Endothelial cell of umbilical vein (primary cell): ENCODE results near the gene GLIS2. TPM values are rescaled to one million over a fixed set of nuclear protein-coding genes. Genes with fewer than 3 reads are reported as not detected.

Source experiments
- BruUV-seq: library from RNA; stranded (reverse); fragments of 400-500 nt; replicated peaks from 2 replicates; lab custom pipeline; 2021; lab: Mats Ljungman, UMichigan
- CTCF ChIA-PET: fragments of 300-600, 350-600 bp; sonication (Branson Sonifier 250); formaldehyde crosslinking; loops from one replicate; lab custom pipeline; 2021; ENCODE audit warnings: antibody characterized with exemption, inconsistent platforms; lab: Charles Lee
- POLR2A ChIA-PET: fragments of 300-600, 350-600 bp; sonication (Branson Sonifier 250); formaldehyde crosslinking; loops from one replicate; lab custom pipeline; 2021; ENCODE audit warnings: antibody characterized with exemption, inconsistent platforms; lab: Charles Lee
- DNase-seq: peaks from one replicate; pipeline ENCODE4 v3.0.0-alpha.2; 2011; ENCODE audit warnings: low read depth, low spot score
- FAIRE-seq: peaks from 2 replicates; lab custom pipeline; 2011; peaks lifted over from hg19 to GRCh38; lab: Jason Lieb, UNC
- H2AFZ ChIP-seq: 2 replicates; pipeline ENCODE4 v1.6.0; 2012; ENCODE audit warnings: low read depth, low read length, control low read depth, inconsistent platforms
- H3K27ac ChIP-seq: 2 replicates; pipeline ENCODE4 v1.5.1; 2011; ENCODE audit warnings: low read depth, mild to moderate bottlenecking, control low read depth, low read length, moderate library complexity; ENCODE audit not compliant: insufficient read depth
- H3K27me3 ChIP-seq, 2 experiments: 2 replicates each; pipeline versions ENCODE4 v1.6.0 to v1.6.1; 2011; ENCODE audit warnings: low read length in 2 of 2, mixed read lengths in 1 of 2; ENCODE audit not compliant: control insufficient read depth in 2 of 2, insufficient read depth in 2 of 2
- H3K36me3 ChIP-seq, 2 experiments: 2 replicates in 1 of 2; 3 replicates in 1 of 2; pipeline ENCODE4 v1.5.1; 2011; ENCODE audit warnings: low read length in 2 of 2, mild to moderate bottlenecking in 1 of 2, moderate library complexity in 1 of 2; ENCODE audit not compliant: control insufficient read depth in 2 of 2, insufficient read depth in 2 of 2; ENCODE audit errors: extremely low read depth in 1 of 2
- H3K4me1 ChIP-seq: 3 replicates; pipeline ENCODE4 v1.5.1; 2011; ENCODE audit warnings: mild to moderate bottlenecking, low read length; ENCODE audit not compliant: control insufficient read depth, insufficient read depth; ENCODE audit errors: extremely low read depth
- H3K4me2 ChIP-seq: 2 replicates; pipeline ENCODE4 v1.6.1; 2011; ENCODE audit warnings: low read length, control low read depth, mixed read lengths; ENCODE audit not compliant: insufficient read depth
- H3K4me3 ChIP-seq, 3 experiments: fragments of 200-600 bp in 1 of 3; sonication (generic), shearing (Covaris generic) in 1 of 3; replicated peaks in 1 of 3; 2 replicates each; pipeline ENCODE4 v1.5.1; 2011 to 2016; ENCODE audit warnings: control low read depth in 3 of 3, low read length in 3 of 3, mild to moderate bottlenecking in 2 of 3, inconsistent platforms in 1 of 3, low read depth in 1 of 3, moderate library complexity in 1 of 3; ENCODE audit not compliant: insufficient read depth in 1 of 3
- H3K79me2 ChIP-seq: 2 replicates; pipeline ENCODE4 v1.6.0; 2012; ENCODE audit warnings: low read length, inconsistent platforms; ENCODE audit not compliant: control insufficient read depth, insufficient read depth
- H3K9ac ChIP-seq: replicated peaks from 2 replicates; pipeline ENCODE3; 2011; ENCODE audit warnings: low read length, control low read depth; ENCODE audit not compliant: insufficient read depth; ENCODE audit errors: extremely low read depth
- H3K9me1 ChIP-seq: replicated peaks from 3 replicates; pipeline ENCODE4 v1.6.0; 2011; ENCODE audit warnings: mild to moderate bottlenecking, low read length; ENCODE audit not compliant: control insufficient read depth, insufficient read depth; ENCODE audit errors: extremely low read depth
- H3K9me3 ChIP-seq: replicated peaks from 2 replicates; pipeline ENCODE4 v1.5.1; 2012; ENCODE audit warnings: low read length, inconsistent platforms; ENCODE audit not compliant: control insufficient read depth, insufficient read depth
- H4K20me1 ChIP-seq: replicated peaks from 2 replicates; pipeline ENCODE3; 2011; ENCODE audit warnings: mild to moderate bottlenecking, low read length; ENCODE audit not compliant: control insufficient read depth, insufficient read depth; ENCODE audit errors: extremely low read depth
- EZH2 ChIP-seq: IDR thresholded peaks from 2 replicates; pipeline ENCODE4 v1.6.1; 2012; ENCODE audit warnings: borderline replicate concordance, low read depth, mild to moderate bottlenecking, moderate library complexity, low read length, inconsistent platforms; ENCODE audit not compliant: severe bottlenecking
- FOS ChIP-seq: IDR thresholded peaks from 2 replicates; pipeline ENCODE4 v1.6.1; 2011; ENCODE audit warnings: mild to moderate bottlenecking, low read length, moderate library complexity, borderline replicate concordance; ENCODE audit not compliant: insufficient read depth
- GATA2 ChIP-seq: IDR thresholded peaks from 2 replicates; pipeline ENCODE4 v1.7.0; 2011; ENCODE audit warnings: low read depth, mild to moderate bottlenecking, moderate library complexity, mixed read lengths, low read length; ENCODE audit not compliant: insufficient read length, insufficient read depth
- JUN ChIP-seq: IDR thresholded peaks from 2 replicates; pipeline ENCODE4 v1.6.1; 2011; ENCODE audit warnings: borderline replicate concordance, low read depth; ENCODE audit not compliant: insufficient read length, insufficient read depth
- MYC ChIP-seq: IDR thresholded peaks from one replicate; pipeline ENCODE4 v1.6.1; 2011; ENCODE audit warnings: mild to moderate bottlenecking, low read depth, low read length
- POLR2A ChIP-seq: IDR thresholded peaks from 2 replicates; pipeline ENCODE4 v1.6.1; 2012; ENCODE audit warnings: low read depth, mild to moderate bottlenecking, control low read depth, low read length
- POLR2AphosphoS5 ChIP-seq: IDR thresholded peaks from 2 replicates; pipeline ENCODE4 v1.6.1; 2012; ENCODE audit warnings: low read depth, mild to moderate bottlenecking, control low read depth, low read length, moderate library complexity; ENCODE audit not compliant: insufficient read depth
- dilution Hi-C: fragments of 300-500 bp; cut with MboI; formaldehyde crosslinking; loops from one replicate; pipeline ENCODE4 v1.15.0; 2019; ENCODE audit warnings: low sequenced_read_pairs; ENCODE audit not compliant: extremely low pct_ligation_motif_present
- intact Hi-C: fragments of 100-400 bp; cut with micrococcal nuclease; formaldehyde crosslinking; loops from one replicate; pipeline ENCODE4 v1.10.0; 2022
- polyA plus RNA-seq, 4 experiments: library from polyadenylated mRNA; depleted of rRNA in 3 of 4; stranded (reverse) in 3 of 4; unstranded in 1 of 4; fragments of >200 nt; gene quantifications; 2 replicates each; pipeline versions ENCODE4 v1.2.1 to v1.2.3, GENCODE V29; 2011 to 2012; ENCODE audit warnings: missing spikeins in 1 of 4
- total RNA-seq: library from RNA; stranded (reverse); gene quantifications from 2 replicates; pipeline ENCODE4 v1.2.3, GENCODE V29; 2021
- TF ChIP-seq, protein P1 (sequence below): IDR thresholded peaks from 2 replicates; pipeline ENCODE4 v1.6.1; 2011; ENCODE audit not compliant: insufficient read depth, insufficient read length
- TF ChIP-seq, protein P2 (sequence below), 2 donors: IDR thresholded peaks; 1 replicate in 1 of 2; 2 replicates in 1 of 2; pipeline ENCODE4 v1.5.1; 2011; ENCODE audit warnings: low read length in 2 of 2, mild to moderate bottlenecking in 2 of 2, moderate library complexity in 2 of 2, control low read depth in 1 of 2, inconsistent platforms in 1 of 2, low read depth in 1 of 2; ENCODE audit not compliant: insufficient read depth in 1 of 2; ENCODE audit errors: extremely low read depth in 1 of 2

The GLIS2 gene
- total and polyA plus RNA-seq, 2 donors (not counting 3 experiments of a cell fraction or from before 2014, with no cell fraction given): 4.6 to 10.1 TPM

DNA sequence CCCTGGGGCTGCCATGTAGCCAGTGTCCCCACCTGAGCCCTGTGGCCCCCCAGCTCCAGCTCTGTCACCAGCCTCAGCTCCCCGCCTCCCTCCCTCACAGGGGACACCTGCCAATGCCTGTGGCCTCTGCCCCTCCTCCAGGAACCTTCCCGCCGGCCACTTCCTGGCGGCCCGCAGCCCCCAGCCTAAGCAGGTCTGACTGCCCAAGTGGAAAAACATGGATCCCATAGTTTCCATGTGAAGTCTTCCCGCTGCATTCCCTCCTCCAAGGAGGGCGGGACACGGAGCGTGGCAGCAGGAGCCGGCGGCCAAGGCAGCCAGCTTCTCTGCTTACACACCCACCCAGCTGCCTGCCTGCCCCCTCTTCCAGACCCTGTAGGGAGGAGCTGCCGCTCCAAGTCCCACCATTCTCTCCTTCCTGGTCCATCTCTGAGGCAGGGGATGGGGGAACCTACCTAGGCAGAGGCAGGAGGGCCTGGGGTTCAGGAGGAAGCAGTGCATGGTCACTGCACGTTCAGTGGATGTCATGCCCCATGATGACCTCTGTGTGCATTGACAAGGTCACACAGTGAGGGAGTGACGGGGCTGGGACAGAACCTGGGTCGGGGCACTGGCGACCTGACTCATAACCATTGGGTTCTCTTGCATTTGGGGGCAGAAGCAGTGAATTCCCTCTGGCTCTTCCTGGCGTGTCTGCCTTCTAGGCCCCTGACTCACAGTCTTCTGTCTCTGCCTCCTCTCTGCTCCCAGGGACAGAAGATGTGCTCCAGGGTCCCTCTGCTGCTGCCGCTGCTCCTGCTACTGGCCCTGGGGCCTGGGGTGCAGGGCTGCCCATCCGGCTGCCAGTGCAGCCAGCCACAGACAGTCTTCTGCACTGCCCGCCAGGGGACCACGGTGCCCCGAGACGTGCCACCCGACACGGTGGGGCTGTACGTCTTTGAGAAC is 64.5 kb downstream of the GLIS2 start:
- H3K9me1 ChIP-seq: no peaks in the 10 kb centered on the region
- H3K27ac ChIP-seq: no peak overlapping the region
- no peak overlapping the region for H2AFZ ChIP-seq
- dilution Hi-C loops (no loop called here), intact Hi-C loops (no loop called here)
- CTCF ChIA-PET: interaction anchor here (0.8 to 2.1 kb wide), 4 partner anchors 15 to 119 kb away, joined by 3 to 8 read pairs (median 4); no protein-coding TSS in a partner anchor
- peaks cover 12% of the 10 kb centered on the region for H3K4me1 ChIP-seq
- H3K9me3 ChIP-seq: no peaks in the 10 kb centered on the region
- no peak overlapping the region for H3K9ac ChIP-seq
- peak; percentile 42 for DNase-seq
- no peaks in the 10 kb centered on the region for H3K79me2 ChIP-seq
- no peak overlapping the region for H3K4me3 ChIP-seq
- no peaks in the 10 kb centered on the region for H3K27me3 ChIP-seq
- H4K20me1 ChIP-seq: no peaks in the 10 kb centered on the region
- no peak for FAIRE-seq
- no peak for TF ChIP-seq GATA2
- no peak for TF ChIP-seq EZH2
- TF ChIP-seq, protein P1, sequence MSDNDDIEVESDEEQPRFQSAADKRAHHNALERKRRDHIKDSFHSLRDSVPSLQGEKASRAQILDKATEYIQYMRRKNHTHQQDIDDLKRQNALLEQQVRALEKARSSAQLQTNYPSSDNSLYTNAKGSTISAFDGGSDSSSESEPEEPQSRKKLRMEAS: no peak
- no peak for TF ChIP-seq POLR2A
- no peak for TF ChIP-seq JUN
- TF ChIP-seq, protein P2, sequence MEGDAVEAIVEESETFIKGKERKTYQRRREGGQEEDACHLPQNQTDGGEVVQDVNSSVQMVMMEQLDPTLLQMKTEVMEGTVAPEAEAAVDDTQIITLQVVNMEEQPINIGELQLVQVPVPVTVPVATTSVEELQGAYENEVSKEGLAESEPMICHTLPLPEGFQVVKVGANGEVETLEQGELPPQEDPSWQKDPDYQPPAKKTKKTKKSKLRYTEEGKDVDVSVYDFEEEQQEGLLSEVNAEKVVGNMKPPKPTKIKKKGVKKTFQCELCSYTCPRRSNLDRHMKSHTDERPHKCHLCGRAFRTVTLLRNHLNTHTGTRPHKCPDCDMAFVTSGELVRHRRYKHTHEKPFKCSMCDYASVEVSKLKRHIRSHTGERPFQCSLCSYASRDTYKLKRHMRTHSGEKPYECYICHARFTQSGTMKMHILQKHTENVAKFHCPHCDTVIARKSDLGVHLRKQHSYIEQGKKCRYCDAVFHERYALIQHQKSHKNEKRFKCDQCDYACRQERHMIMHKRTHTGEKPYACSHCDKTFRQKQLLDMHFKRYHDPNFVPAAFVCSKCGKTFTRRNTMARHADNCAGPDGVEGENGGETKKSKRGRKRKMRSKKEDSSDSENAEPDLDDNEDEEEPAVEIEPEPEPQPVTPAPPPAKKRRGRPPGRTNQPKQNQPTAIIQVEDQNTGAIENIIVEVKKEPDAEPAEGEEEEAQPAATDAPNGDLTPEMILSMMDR (IDR thresholded peaks at IDR 0.05; ENCODE audit: extremely low read depth in 1 of 2, insufficient read depth in 1 of 2, low read depth in 1 of 2, low read length in 2 of 2): no peak
- TF ChIP-seq POLR2AphosphoS5: no peak
- TF ChIP-seq FOS: no peak
- no peak for TF ChIP-seq MYC
- POLR2A ChIA-PET: no interaction called here
- H3K36me3 ChIP-seq: peaks cover 0 to 1% of the 10 kb centered on the region in 2 experiments
- H3K4me2 ChIP-seq: no peak overlapping the region
- BruUV-seq: no TSS peak
